H9 (cell line): ENCODE data around the gene BAG2. TPM values are rescaled to one million over a fixed set of nuclear protein-coding genes. Genes with fewer than 3 reads are reported as not detected.

Experiments used
- DNase-seq: peaks from one replicate; pipeline ENCODE4 v3.0.0-alpha.2; 2017
- H2AFZ ChIP-seq: one replicate; pipeline ENCODE4 v1.6.1; 2013; ENCODE audit warnings: mild to moderate bottlenecking, low read length, control low read depth, moderate library complexity
- H2AK5ac ChIP-seq: 2 replicates; pipeline ENCODE4 v1.6.1; 2013; ENCODE audit warnings: low read length, control low read depth, mixed read lengths; ENCODE audit not compliant: insufficient read length
- H2BK120ac ChIP-seq: one replicate; pipeline ENCODE4 v1.6.1; 2013; ENCODE audit warnings: low read depth, mild to moderate bottlenecking, low read length, control low read depth, inconsistent platforms; ENCODE audit not compliant: poor library complexity, severe bottlenecking
- H2BK12ac ChIP-seq: 2 replicates; pipeline ENCODE4 v1.6.1; 2013; ENCODE audit warnings: low read length, control low read depth, mixed read lengths, low read depth; ENCODE audit not compliant: insufficient read length
- H2BK15ac ChIP-seq: 2 replicates; pipeline ENCODE4 v1.6.1; 2013; ENCODE audit warnings: low read depth, low read length, control low read depth
- H2BK20ac ChIP-seq: one replicate; pipeline ENCODE4 v1.6.1; 2013; ENCODE audit warnings: low read depth, mild to moderate bottlenecking, low read length, control low read depth, inconsistent platforms; ENCODE audit not compliant: poor library complexity, severe bottlenecking
- H2BK5ac ChIP-seq: 2 replicates; pipeline ENCODE4 v1.6.1; 2013; ENCODE audit warnings: low read length, control low read depth, mixed read lengths; ENCODE audit not compliant: insufficient read length
- H3K14ac ChIP-seq: 2 replicates; pipeline ENCODE4 v1.6.1; 2013; ENCODE audit warnings: low read length, control low read depth; ENCODE audit not compliant: insufficient read depth
- H3K18ac ChIP-seq: 2 replicates; pipeline ENCODE4 v1.6.1; 2013; ENCODE audit warnings: low read depth, mild to moderate bottlenecking, mixed read lengths, low read length, control low read depth; ENCODE audit not compliant: insufficient read length
- H3K23ac ChIP-seq: 2 replicates; pipeline ENCODE4 v1.6.1; 2013; ENCODE audit warnings: low read length, control low read depth, mixed read lengths, low read depth; ENCODE audit not compliant: insufficient read length
- H3K23me2 ChIP-seq: 2 replicates; pipeline ENCODE4 v1.6.1; 2013; ENCODE audit warnings: low read depth, mild to moderate bottlenecking, mixed read lengths, low read length, control low read depth; ENCODE audit not compliant: insufficient read length, poor library complexity, severe bottlenecking
- H3K27ac ChIP-seq: 2 replicates; pipeline ENCODE4 v1.5.1; 2013; ENCODE audit warnings: low read length, control low read depth, mixed read lengths, low read depth; ENCODE audit not compliant: insufficient read length
- H3K27me3 ChIP-seq: 2 replicates; pipeline ENCODE4 v1.6.1; 2013; ENCODE audit warnings: low read length, control low read depth, inconsistent platforms; ENCODE audit not compliant: insufficient read depth
- H3K4ac ChIP-seq: 2 replicates; pipeline ENCODE4 v1.6.1; 2013; ENCODE audit warnings: low read depth, mild to moderate bottlenecking, control low read depth, inconsistent platforms, low read length, moderate library complexity
- H3K4me1 ChIP-seq: 2 replicates; pipeline ENCODE4 v1.6.1; 2013; ENCODE audit warnings: low read length, control low read depth, inconsistent platforms; ENCODE audit not compliant: insufficient read depth
- H3K4me2 ChIP-seq: 2 replicates; pipeline ENCODE4 v1.6.1; 2013; ENCODE audit warnings: low read length, control low read depth, mixed read lengths; ENCODE audit not compliant: insufficient read length, insufficient read depth
- H3K56ac ChIP-seq: 2 replicates; pipeline ENCODE4 v1.6.1; 2013; ENCODE audit warnings: low read depth, mild to moderate bottlenecking, mixed read lengths, low read length, control low read depth; ENCODE audit not compliant: insufficient read length
- H3K79me1 ChIP-seq: 2 replicates; pipeline ENCODE4 v1.6.1; 2013; ENCODE audit warnings: low read depth, mild to moderate bottlenecking, moderate library complexity, low read length, control low read depth, inconsistent platforms; ENCODE audit not compliant: insufficient read depth, poor library complexity, severe bottlenecking
- H3K79me2 ChIP-seq: 2 replicates; pipeline ENCODE4 v1.6.1; 2013; ENCODE audit warnings: low read length, control low read depth, inconsistent platforms; ENCODE audit not compliant: insufficient read depth
- H3K9ac ChIP-seq: 2 replicates; pipeline ENCODE4 v1.6.1; 2013; ENCODE audit warnings: low read length, control low read depth, mixed read lengths; ENCODE audit not compliant: insufficient read length; ENCODE audit errors: extremely low read depth
- H3K9me3 ChIP-seq: one replicate; pipeline ENCODE4 v1.6.1; 2013; ENCODE audit warnings: low read depth, low read length, inconsistent platforms; ENCODE audit not compliant: control insufficient read depth
- H3T11ph ChIP-seq: one replicate; pipeline ENCODE4 v1.6.1; 2013; ENCODE audit warnings: mild to moderate bottlenecking, low read length, control low read depth, inconsistent platforms
- H4K20me1 ChIP-seq: one replicate; pipeline ENCODE4 v1.6.1; 2013; ENCODE audit not compliant: control insufficient read depth, insufficient read length, insufficient read depth
- H4K5ac ChIP-seq: 2 replicates; pipeline ENCODE4 v1.6.1; 2013; ENCODE audit warnings: low read depth, mild to moderate bottlenecking, mixed read lengths, low read length, control low read depth; ENCODE audit not compliant: insufficient read length
- H4K8ac ChIP-seq: replicated peaks from 2 replicates; pipeline ENCODE4 v1.6.1; 2013; ENCODE audit warnings: low read length, control low read depth, mixed read lengths, low read depth; ENCODE audit not compliant: insufficient read length
- H4K91ac ChIP-seq: 2 replicates; pipeline ENCODE4 v1.6.1; 2013; ENCODE audit warnings: low read depth, mild to moderate bottlenecking, moderate library complexity, mixed read lengths, low read length, control low read depth; ENCODE audit not compliant: insufficient read length
- H3K27ac Mint-ChIP-seq, 3 experiments: 2 replicates in 2 of 3; 3 replicates in 1 of 3; pipeline ENCODE4 v1.8.0; 2020 to 2021; ENCODE audit warnings: mixed read lengths in 3 of 3, mild to moderate bottlenecking in 1 of 3, moderate library complexity in 1 of 3
- H3K27me3 Mint-ChIP-seq: 2 replicates; pipeline ENCODE4 v1.8.0; 2021; ENCODE audit warnings: low read depth, mild to moderate bottlenecking, moderate library complexity, mixed read lengths
- H3K36me3 Mint-ChIP-seq, 3 experiments: 2 replicates in 2 of 3; 3 replicates in 1 of 3; pipeline ENCODE4 v1.8.0; 2020 to 2021; ENCODE audit warnings: low read depth in 3 of 3, mixed read lengths in 3 of 3; ENCODE audit not compliant: insufficient read depth in 1 of 3
- H3K4me1 Mint-ChIP-seq, 2 experiments: 2 replicates each; pipeline ENCODE4 v1.8.0; 2020; ENCODE audit warnings: mixed read lengths in 2 of 2
- H3K4me3 Mint-ChIP-seq, 2 experiments: 2 replicates in 1 of 2; 3 replicates in 1 of 2; pipeline ENCODE4 v1.8.0; 2020 to 2021; ENCODE audit warnings: mild to moderate bottlenecking in 2 of 2, mixed read lengths in 2 of 2, moderate library complexity in 1 of 2
- H3K9me3 Mint-ChIP-seq, 2 experiments: 2 replicates in 1 of 2; 3 replicates in 1 of 2; pipeline ENCODE4 v1.8.0; 2020; ENCODE audit warnings: mild to moderate bottlenecking in 2 of 2, mixed read lengths in 2 of 2, moderate library complexity in 1 of 2
- WGBS: extraction: QIAGEN DNeasy Blood & Tissue Kit; methylation state at CpG from one replicate; pipeline ENCODE4 v1.1.7; 2013; ENCODE audit warnings: missing lambda C conversion rate, low lambda C conversion rate, mixed read lengths; ENCODE audit not compliant: insufficient read length; ENCODE audit errors: extremely low coverage; 5-methylcytosine and 5-hydroxymethylcytosine counted together
- total RNA-seq: library from RNA; stranded (reverse); gene quantifications from 2 replicates; pipeline ENCODE4 v1.2.1, GENCODE V29; 2021
- TF ChIP-seq, protein P1 (sequence below): fragments of 200-600 bp; sonication (generic); conservative IDR thresholded peaks from 3 replicates; pipeline ENCODE4 v1.8.0; 2021; ENCODE audit warnings: antibody characterized with exemption, mild to moderate bottlenecking

The BAG2 gene
- total RNA-seq, 1 experiment from 2014 or later: 8.4 TPM

DNA sequence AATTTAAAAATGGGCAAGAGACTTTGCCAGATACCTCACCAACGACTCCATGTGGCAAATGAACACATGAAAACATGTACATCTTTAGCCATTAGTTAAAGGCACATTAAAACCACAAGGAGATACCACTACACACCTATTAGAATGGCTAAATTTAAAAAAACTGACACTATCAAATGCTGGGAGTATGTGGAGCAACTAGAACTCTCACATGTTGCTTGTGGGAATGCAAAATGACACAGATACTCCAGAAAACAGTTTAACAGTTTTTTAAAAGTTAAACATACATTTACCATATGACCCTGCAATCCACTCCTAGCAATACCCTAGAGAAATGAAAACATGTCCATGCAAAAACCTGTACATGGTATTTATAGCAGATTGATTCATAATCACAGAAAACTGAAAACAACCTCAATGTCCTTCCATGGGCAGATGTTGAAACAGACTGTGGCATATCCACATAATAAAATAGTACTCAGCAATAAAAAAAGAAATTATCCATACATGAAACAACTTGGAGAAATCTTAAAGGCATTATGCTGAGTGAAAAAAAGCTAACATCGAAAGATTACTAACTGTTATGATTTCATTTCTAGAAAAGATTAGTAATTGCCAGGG is 48.1 kb downstream of the BAG2 start:
- Histone ChIP-seq H3K79me2 (peaks cover 6% of the 10 kb centered on the region; the same call in 1 of the 2 replicates), H3K4me2 (no peak overlapping the region)

More for the DNA sequence above, 48.1 kb downstream of the BAG2 start:
- Histone ChIP-seq H2BK120ac (no peak overlapping the region), H2AK5ac (no peak overlapping the region), H3K27me3 (no peaks in the 10 kb centered on the region), H2AFZ (no peak overlapping the region), H3K4ac (no peak overlapping the region), H2BK12ac (no peak overlapping the region), H3K56ac (no peak overlapping the region), H4K20me1 (no peaks in the 10 kb centered on the region), H3K4me1 (no peaks in the 10 kb centered on the region; the same call in 1 of the 2 replicates), H4K5ac (no peak overlapping the region), H2BK15ac (no peak overlapping the region), H3K79me1 (peaks cover 6% of the 10 kb centered on the region), H3K14ac (no peak overlapping the region), H3K9ac (no peak overlapping the region), H2BK20ac (no peak overlapping the region), H3K18ac (no peak overlapping the region), H4K91ac (no peak overlapping the region), H3K27ac (no peak overlapping the region), H3K9me3 (no peaks in the 10 kb centered on the region), H3K23ac (no peak overlapping the region), H2BK5ac (no peak overlapping the region), H3T11ph (no peak overlapping the region), H3K23me2 (no peaks in the 10 kb centered on the region), H4K8ac (no peak overlapping the region)
- H3K36me3 Mint-ChIP-seq: peaks cover 8 to 29% (median 11%) of the 10 kb centered on the region in 3 experiments
- WGBS: no CpG with 5 or more reads among the region's 2 CpGs
- no peaks in the 10 kb centered on the region; the same call in 1 of the 2 replicates for H3K27me3 Mint-ChIP-seq
- peak overlapping the region; percentile 48 to 66 for H3K4me3 Mint-ChIP-seq
- TF ChIP-seq, protein P1, sequence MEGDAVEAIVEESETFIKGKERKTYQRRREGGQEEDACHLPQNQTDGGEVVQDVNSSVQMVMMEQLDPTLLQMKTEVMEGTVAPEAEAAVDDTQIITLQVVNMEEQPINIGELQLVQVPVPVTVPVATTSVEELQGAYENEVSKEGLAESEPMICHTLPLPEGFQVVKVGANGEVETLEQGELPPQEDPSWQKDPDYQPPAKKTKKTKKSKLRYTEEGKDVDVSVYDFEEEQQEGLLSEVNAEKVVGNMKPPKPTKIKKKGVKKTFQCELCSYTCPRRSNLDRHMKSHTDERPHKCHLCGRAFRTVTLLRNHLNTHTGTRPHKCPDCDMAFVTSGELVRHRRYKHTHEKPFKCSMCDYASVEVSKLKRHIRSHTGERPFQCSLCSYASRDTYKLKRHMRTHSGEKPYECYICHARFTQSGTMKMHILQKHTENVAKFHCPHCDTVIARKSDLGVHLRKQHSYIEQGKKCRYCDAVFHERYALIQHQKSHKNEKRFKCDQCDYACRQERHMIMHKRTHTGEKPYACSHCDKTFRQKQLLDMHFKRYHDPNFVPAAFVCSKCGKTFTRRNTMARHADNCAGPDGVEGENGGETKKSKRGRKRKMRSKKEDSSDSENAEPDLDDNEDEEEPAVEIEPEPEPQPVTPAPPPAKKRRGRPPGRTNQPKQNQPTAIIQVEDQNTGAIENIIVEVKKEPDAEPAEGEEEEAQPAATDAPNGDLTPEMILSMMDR: no peak
- no peak overlapping the region for H3K27ac Mint-ChIP-seq
- H3K4me1 Mint-ChIP-seq: peaks cover 41 to 47% of the 10 kb centered on the region in 2 experiments
- no peak for DNase-seq
- H3K9me3 Mint-ChIP-seq: peaks cover 4 to 11% of the 10 kb centered on the region in 2 experiments; a peak in 3 of 5 replicates
